ENCODE data around the gene GAK.

Gene GAK

DNA sequence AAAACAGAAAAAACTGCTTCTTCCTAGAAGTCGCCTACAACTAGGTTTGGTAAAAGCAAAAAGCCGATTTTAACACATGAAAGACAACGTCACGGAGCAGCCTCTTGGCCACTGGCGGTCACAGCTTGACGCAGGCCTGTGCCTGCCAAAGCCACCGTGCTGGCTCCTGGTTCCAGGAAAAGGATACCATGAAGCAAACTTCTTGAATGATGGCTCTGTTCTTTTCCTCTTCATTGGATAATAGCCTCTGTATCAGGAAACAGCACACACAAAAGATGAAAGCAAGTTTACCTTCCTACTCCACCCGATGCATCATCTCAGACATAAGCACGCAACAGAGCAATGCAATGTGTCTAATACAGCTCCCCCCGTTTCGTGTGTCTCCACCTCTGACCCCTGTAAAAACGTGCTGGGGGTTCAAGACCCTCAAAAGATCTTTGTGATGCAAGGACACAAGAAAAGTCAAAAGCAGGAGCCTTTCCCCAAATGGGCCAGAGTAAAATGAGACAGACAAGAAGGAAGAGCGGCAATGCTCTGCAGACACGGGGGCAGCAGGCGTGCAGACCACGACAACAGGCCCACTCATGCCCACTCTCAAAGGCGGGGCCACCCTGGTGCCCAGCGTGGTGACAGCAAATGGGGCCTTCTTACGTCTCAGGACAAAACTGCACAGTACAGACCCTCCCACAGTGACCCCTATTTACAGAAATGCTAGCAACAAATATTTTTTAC, 19.4 kb downstream of the GAK start:
- Histone ChIP-seq H3K9me3 (ENCODE audit: control insufficient read depth in 1 of 2, low read length in 2 of 2) (no peaks in the 10 kb centered on the region), H3K4me3 (ENCODE audit: low read depth in 1 of 2, low read length in 2 of 2) (no peak overlapping the region), H3K27ac (ENCODE audit: low read depth, low read length) (no peak overlapping the region), H3K9ac (ENCODE audit: low read depth in 1 of 2, low read length in 2 of 2) (no peak overlapping the region), H3K36me3 (ENCODE audit: control insufficient read depth in 1 of 2, insufficient read depth in 2 of 2, low read length in 2 of 2) (peaks cover 29 to 52% of the 10 kb centered on the region in 2 donors), H3K4me1 (ENCODE audit: control insufficient read depth in 1 of 2, insufficient read depth in 2 of 2, low read length in 2 of 2) (peaks cover 0 to 5% of the 10 kb centered on the region in 2 donors), H3K27me3 (ENCODE audit: control insufficient read depth in 1 of 2, insufficient read depth in 2 of 2, low read length in 2 of 2) (no peaks in the 10 kb centered on the region)

GRCh38 chr4:911871-912490, 20.1 kb downstream of the GAK start:
- Histone ChIP-seq H3K27ac (ENCODE audit: low read depth, low read length) (no peak overlapping the region), H3K4me3 (ENCODE audit: low read depth in 1 of 2, low read length in 2 of 2) (no peak overlapping the region), H3K9ac (ENCODE audit: low read depth in 1 of 2, low read length in 2 of 2) (no peak overlapping the region), H3K4me1 (ENCODE audit: control insufficient read depth in 1 of 2, insufficient read depth in 2 of 2, low read length in 2 of 2) (peaks cover 0 to 5% of the 10 kb centered on the region in 2 donors), H3K36me3 (ENCODE audit: control insufficient read depth in 1 of 2, insufficient read depth in 2 of 2, low read length in 2 of 2) (peaks cover 29 to 57% of the 10 kb centered on the region in 2 donors), H3K27me3 (ENCODE audit: control insufficient read depth in 1 of 2, insufficient read depth in 2 of 2, low read length in 2 of 2) (no peaks in the 10 kb centered on the region), H3K9me3 (ENCODE audit: control insufficient read depth in 1 of 2, low read length in 2 of 2) (no peaks in the 10 kb centered on the region)

- H3K9ac ChIP-seq (ENCODE audit: low read depth in 1 of 2, low read length in 2 of 2) = no peak overlapping the region
- peaks cover 0 to 5% of the 10 kb centered on the region in 2 donors for H3K4me1 ChIP-seq (ENCODE audit: control insufficient read depth in 1 of 2, insufficient read depth in 2 of 2, low read length in 2 of 2)
- no peak overlapping the region for H3K27ac ChIP-seq (ENCODE audit: low read depth, low read length)
- peaks cover 29 to 64% of the 10 kb centered on the region in 2 donors for H3K36me3 ChIP-seq (ENCODE audit: control insufficient read depth in 1 of 2, insufficient read depth in 2 of 2, low read length in 2 of 2)
- no peaks in the 10 kb centered on the region for H3K27me3 ChIP-seq (ENCODE audit: control insufficient read depth in 1 of 2, insufficient read depth in 2 of 2, low read length in 2 of 2)
- no peak overlapping the region for H3K4me3 ChIP-seq (ENCODE audit: low read depth in 1 of 2, low read length in 2 of 2)
- H3K9me3 ChIP-seq (ENCODE audit: control insufficient read depth in 1 of 2, low read length in 2 of 2) = no peaks in the 10 kb centered on the region
Observed at GRCh38 chr4:911221-911751, 20.8 kb downstream of the GAK start.

GRCh38 chr4:910366-911091, 21.6 kb downstream of the GAK start:
- Histone ChIP-seq H3K27me3 (ENCODE audit: control insufficient read depth in 1 of 2, insufficient read depth in 2 of 2, low read length in 2 of 2) (no peaks in the 10 kb centered on the region), H3K4me1 (ENCODE audit: control insufficient read depth in 1 of 2, insufficient read depth in 2 of 2, low read length in 2 of 2) (no peaks in the 10 kb centered on the region), H3K9ac (ENCODE audit: low read depth in 1 of 2, low read length in 2 of 2) (no peak overlapping the region), H3K4me3 (ENCODE audit: low read depth in 1 of 2, low read length in 2 of 2) (no peak overlapping the region), H3K9me3 (ENCODE audit: control insufficient read depth in 1 of 2, low read length in 2 of 2) (peaks cover 0 to 3% of the 10 kb centered on the region in 2 donors), H3K27ac (ENCODE audit: low read depth, low read length) (no peak overlapping the region), H3K36me3 (ENCODE audit: control insufficient read depth in 1 of 2, insufficient read depth in 2 of 2, low read length in 2 of 2) (peaks cover 29 to 71% of the 10 kb centered on the region in 2 donors)

DNA sequence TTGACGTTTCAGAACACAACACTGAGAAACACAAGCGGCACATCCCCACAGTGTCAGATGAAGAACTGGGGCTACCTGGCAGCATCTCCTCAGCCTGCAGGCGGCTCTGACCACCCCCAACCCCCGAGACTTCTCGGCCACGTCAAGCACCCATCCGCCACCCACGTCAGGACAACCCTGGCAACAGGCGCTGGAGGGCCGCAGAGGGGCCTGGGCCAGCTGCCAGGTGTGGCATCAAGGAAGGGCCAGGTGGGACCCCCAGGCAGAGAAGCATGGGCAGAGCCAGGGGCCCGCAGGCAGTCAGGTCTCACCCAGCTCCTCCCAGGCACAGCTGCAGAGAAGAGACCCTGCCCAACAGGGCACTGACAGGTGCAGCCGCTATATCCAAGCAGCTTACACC, 22.3 kb downstream of the GAK start:
- Histone ChIP-seq H3K27me3 (ENCODE audit: control insufficient read depth in 1 of 2, insufficient read depth in 2 of 2, low read length in 2 of 2) (no peaks in the 10 kb centered on the region), H3K36me3 (ENCODE audit: control insufficient read depth in 1 of 2, insufficient read depth in 2 of 2, low read length in 2 of 2) (peaks cover 29 to 77% of the 10 kb centered on the region in 2 donors), H3K9me3 (ENCODE audit: control insufficient read depth in 1 of 2, low read length in 2 of 2) (peaks cover 0 to 4% of the 10 kb centered on the region in 2 donors), H3K27ac (ENCODE audit: low read depth, low read length) (no peak overlapping the region), H3K4me3 (ENCODE audit: low read depth in 1 of 2, low read length in 2 of 2) (no peak overlapping the region), H3K4me1 (ENCODE audit: control insufficient read depth in 1 of 2, insufficient read depth in 2 of 2, low read length in 2 of 2) (no peaks in the 10 kb centered on the region), H3K9ac (ENCODE audit: low read depth in 1 of 2, low read length in 2 of 2) (no peak overlapping the region)

DNA sequence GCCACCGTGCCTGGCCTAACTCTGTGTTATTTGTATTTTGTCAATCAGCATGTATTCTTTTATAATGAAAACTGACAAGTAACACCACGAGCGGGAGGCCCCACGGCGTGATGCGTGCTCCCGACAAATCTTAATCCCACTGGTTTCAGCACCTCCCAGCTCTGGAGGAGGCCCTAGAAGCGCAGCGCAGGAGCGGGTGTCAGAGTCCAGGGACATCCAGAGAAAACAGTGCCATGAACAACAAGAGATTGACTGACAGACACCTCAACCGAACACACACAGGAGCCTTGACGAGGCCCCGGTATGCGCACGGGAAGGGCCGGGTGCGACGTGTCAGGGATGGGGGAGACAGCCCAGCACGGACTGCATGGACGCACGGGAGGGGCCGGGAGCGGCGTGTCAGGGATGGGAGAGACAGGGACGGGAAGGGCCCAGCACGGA, 23.0 kb downstream of the GAK start:
- H3K4me1 ChIP-seq (ENCODE audit: control insufficient read depth in 1 of 2, insufficient read depth in 2 of 2, low read length in 2 of 2) = no peaks in the 10 kb centered on the region
- no peak overlapping the region for H3K27ac ChIP-seq (ENCODE audit: low read depth, low read length)
- H3K9ac ChIP-seq (ENCODE audit: low read depth in 1 of 2, low read length in 2 of 2) = no peak overlapping the region
- no peak overlapping the region for H3K4me3 ChIP-seq (ENCODE audit: low read depth in 1 of 2, low read length in 2 of 2)
- H3K9me3 ChIP-seq (ENCODE audit: control insufficient read depth in 1 of 2, low read length in 2 of 2) = peaks cover 0 to 4% of the 10 kb centered on the region in 2 donors
- no peaks in the 10 kb centered on the region for H3K27me3 ChIP-seq (ENCODE audit: control insufficient read depth in 1 of 2, insufficient read depth in 2 of 2, low read length in 2 of 2)
- peaks cover 29 to 82% of the 10 kb centered on the region in 2 donors for H3K36me3 ChIP-seq (ENCODE audit: control insufficient read depth in 1 of 2, insufficient read depth in 2 of 2, low read length in 2 of 2)

GRCh38 chr4:907691-908425, 24.3 kb downstream of the GAK start:
- H3K4me1 ChIP-seq (ENCODE audit: control insufficient read depth in 1 of 2, insufficient read depth in 2 of 2, low read length in 2 of 2) = no peaks in the 10 kb centered on the region
- peaks cover 25 to 81% of the 10 kb centered on the region in 2 donors for H3K36me3 ChIP-seq (ENCODE audit: control insufficient read depth in 1 of 2, insufficient read depth in 2 of 2, low read length in 2 of 2)
- peaks cover 0 to 4% of the 10 kb centered on the region in 2 donors for H3K9me3 ChIP-seq (ENCODE audit: control insufficient read depth in 1 of 2, low read length in 2 of 2)
- no peak overlapping the region for H3K27ac ChIP-seq (ENCODE audit: low read depth, low read length)
- H3K9ac ChIP-seq (ENCODE audit: low read depth in 1 of 2, low read length in 2 of 2) = no peak overlapping the region
- no peaks in the 10 kb centered on the region for H3K27me3 ChIP-seq (ENCODE audit: control insufficient read depth in 1 of 2, insufficient read depth in 2 of 2, low read length in 2 of 2)
- H3K4me3 ChIP-seq (ENCODE audit: low read depth in 1 of 2, low read length in 2 of 2) = no peak overlapping the region

DNA sequence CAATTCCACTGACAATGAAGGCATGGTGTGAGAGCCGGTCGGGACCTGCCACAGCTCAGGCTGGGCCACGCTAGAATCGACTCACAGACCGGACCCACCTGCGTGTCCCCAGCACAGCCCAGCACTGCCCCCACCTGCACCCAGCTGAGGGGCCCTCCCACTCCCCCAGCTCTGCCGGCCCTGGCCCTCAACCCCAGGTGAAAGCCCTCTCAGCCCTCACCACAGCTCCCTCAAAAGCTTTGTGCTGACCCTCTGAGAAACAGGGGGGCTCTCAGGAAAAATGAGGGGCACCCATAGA, 25.1 kb downstream of the GAK start:
- Histone ChIP-seq H3K9me3 (ENCODE audit: control insufficient read depth in 1 of 2, low read length in 2 of 2) (peaks cover 0 to 4% of the 10 kb centered on the region in 2 donors), H3K36me3 (ENCODE audit: control insufficient read depth in 1 of 2, insufficient read depth in 2 of 2, low read length in 2 of 2) (peaks cover 18 to 77% of the 10 kb centered on the region in 2 donors), H3K27me3 (ENCODE audit: control insufficient read depth in 1 of 2, insufficient read depth in 2 of 2, low read length in 2 of 2) (no peaks in the 10 kb centered on the region), H3K4me1 (ENCODE audit: control insufficient read depth in 1 of 2, insufficient read depth in 2 of 2, low read length in 2 of 2) (no peaks in the 10 kb centered on the region), H3K4me3 (ENCODE audit: low read depth in 1 of 2, low read length in 2 of 2) (no peak overlapping the region), H3K9ac (ENCODE audit: low read depth in 1 of 2, low read length in 2 of 2) (no peak overlapping the region), H3K27ac (ENCODE audit: low read depth, low read length) (no peak overlapping the region)

GRCh38 chr4:906339-907102, 25.6 kb downstream of the GAK start:
- Histone ChIP-seq H3K9me3 (ENCODE audit: control insufficient read depth in 1 of 2, low read length in 2 of 2) (peaks cover 0 to 4% of the 10 kb centered on the region in 2 donors), H3K4me1 (ENCODE audit: control insufficient read depth in 1 of 2, insufficient read depth in 2 of 2, low read length in 2 of 2) (no peaks in the 10 kb centered on the region), H3K27ac (ENCODE audit: low read depth, low read length) (no peak overlapping the region), H3K9ac (ENCODE audit: low read depth in 1 of 2, low read length in 2 of 2) (no peak overlapping the region), H3K36me3 (ENCODE audit: control insufficient read depth in 1 of 2, insufficient read depth in 2 of 2, low read length in 2 of 2) (peaks cover 14 to 74% of the 10 kb centered on the region in 2 donors), H3K27me3 (ENCODE audit: control insufficient read depth in 1 of 2, insufficient read depth in 2 of 2, low read length in 2 of 2) (no peaks in the 10 kb centered on the region), H3K4me3 (ENCODE audit: low read depth in 1 of 2, low read length in 2 of 2) (no peak overlapping the region)

Data from duodenal mucosa (tissue), 2 donors.